GM12875 (cell line): ENCODE data around the gene RBM33.

ENCODE experiments used
- H3K4me3 ChIP-seq: one replicate; pipeline ENCODE4 v1.5.1; 2011; ENCODE audit warnings: low read depth, low read length, control low read depth
- TF ChIP-seq, protein P1 (sequence below): IDR thresholded peaks from 2 replicates; pipeline ENCODE4 v1.5.1; 2011; ENCODE audit warnings: low read depth, mild to moderate bottlenecking, control low read depth, inconsistent platforms, low read length, moderate library complexity, borderline replicate concordance; ENCODE audit not compliant: insufficient read depth

Gene RBM33

DNA sequence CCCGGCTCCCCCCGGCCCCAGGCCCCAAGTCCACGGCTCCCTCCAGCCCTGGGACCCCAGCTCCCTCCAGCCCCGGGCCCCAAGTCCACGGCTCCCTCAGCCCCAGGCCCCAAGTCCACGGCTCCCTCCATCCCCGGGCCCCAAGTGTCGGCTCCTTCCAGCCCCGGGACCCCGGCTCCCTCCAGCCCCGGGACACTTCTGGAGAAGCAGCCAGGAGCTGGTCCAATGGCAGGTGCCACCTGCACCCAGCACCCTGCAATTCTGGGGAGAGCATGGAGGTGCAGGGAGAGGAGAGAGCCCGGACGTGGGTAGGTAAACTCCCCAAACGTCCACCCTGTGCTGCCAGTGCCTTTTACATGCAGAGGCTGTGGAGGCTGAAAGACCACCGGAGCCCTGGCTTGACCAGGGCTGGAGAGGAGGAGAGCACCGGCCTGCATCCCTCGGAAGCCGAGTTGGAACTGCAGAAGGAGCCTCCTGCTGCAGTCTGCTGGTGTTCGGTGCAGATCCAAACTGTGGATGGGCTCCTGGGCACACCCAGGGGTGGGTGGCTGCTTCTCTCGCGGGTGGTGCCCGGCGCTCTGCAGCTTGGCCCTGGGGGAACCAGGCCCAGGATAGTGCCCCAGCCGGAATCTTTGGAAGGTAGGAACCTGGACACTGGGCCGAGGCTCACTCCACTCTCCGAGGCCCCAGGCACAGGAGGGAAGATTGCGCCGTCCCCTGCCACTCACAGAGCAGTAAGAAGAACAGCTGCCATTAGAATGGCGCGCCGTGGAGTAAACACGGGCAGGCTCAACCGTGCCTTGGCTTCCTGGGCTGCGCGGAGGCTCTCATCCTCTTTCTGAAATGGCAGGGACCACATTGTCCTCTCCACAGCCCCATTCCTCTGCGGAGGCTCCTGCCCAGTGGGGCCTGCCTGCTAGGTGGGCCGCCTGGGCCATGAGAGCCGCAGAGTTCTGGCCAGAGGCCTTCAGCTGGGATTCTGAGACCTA is 153.1 kb downstream of the RBM33 start:
- no peak overlapping the region for H3K4me3 ChIP-seq

DNA sequence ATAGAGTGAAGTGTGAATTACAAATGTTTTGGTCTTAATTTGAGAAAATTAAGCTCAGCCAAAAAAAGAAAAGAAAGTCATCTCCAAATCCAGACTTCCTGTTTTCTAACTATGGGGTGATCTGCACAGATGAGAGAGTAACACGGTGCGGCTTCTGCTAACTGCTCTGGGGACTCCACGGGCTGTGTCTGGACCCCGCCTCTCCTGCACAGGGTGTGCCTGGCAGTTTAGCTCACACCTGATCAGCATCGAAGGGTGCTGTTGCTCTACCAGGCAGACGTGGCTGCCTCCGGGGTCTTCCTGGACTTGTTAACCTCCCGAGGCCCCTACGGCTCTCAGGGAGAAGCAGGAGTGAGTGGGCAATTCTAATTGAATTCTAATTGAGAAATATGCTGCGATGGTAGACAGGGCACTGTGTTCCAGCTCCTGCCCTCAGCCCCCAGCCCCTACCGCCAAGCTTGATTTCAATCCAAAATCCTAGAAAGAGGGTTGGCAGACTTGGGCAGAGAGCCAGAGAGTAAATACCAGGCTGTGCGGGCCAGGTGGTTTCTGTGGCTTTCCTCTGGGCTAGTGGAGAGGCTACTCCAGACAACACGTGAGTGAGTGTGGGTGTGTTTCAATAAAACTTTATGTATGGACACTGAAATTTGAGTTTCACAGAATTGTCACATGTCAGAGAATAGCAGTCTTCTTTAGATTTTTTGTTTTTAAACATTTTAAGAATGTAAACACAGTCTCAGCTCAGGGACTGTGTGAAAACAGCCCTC is 154.4 kb downstream of the RBM33 start:
- TF ChIP-seq, protein P1, sequence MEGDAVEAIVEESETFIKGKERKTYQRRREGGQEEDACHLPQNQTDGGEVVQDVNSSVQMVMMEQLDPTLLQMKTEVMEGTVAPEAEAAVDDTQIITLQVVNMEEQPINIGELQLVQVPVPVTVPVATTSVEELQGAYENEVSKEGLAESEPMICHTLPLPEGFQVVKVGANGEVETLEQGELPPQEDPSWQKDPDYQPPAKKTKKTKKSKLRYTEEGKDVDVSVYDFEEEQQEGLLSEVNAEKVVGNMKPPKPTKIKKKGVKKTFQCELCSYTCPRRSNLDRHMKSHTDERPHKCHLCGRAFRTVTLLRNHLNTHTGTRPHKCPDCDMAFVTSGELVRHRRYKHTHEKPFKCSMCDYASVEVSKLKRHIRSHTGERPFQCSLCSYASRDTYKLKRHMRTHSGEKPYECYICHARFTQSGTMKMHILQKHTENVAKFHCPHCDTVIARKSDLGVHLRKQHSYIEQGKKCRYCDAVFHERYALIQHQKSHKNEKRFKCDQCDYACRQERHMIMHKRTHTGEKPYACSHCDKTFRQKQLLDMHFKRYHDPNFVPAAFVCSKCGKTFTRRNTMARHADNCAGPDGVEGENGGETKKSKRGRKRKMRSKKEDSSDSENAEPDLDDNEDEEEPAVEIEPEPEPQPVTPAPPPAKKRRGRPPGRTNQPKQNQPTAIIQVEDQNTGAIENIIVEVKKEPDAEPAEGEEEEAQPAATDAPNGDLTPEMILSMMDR: no peak
- H3K4me3 ChIP-seq: no peak overlapping the region

More for the DNA sequence above, 153.1 kb downstream of the RBM33 start:
- TF ChIP-seq, protein P1: no peak

DNA sequence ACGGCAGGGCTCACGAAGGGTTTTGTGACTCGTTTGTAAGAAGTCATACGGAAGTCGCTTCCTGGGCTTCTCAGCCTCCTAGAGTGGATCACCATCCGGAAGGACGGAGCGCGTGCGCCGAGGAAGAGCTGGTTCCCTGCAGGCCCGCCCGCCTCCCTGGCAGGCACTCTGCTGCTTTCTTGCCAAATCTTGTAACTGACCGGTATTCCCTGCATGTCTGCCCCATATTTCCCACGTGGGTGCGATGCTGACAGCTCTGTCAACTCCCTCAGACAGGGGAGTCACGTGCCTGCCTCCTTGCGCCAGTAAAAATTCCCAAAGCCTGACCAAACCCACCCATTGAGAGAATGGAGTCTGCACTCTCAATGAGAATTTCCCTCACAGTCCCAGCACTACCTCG is 155.1 kb downstream of the RBM33 start:
- TF ChIP-seq, protein P1: no peak
- H3K4me3 ChIP-seq: no peak overlapping the region

DNA sequence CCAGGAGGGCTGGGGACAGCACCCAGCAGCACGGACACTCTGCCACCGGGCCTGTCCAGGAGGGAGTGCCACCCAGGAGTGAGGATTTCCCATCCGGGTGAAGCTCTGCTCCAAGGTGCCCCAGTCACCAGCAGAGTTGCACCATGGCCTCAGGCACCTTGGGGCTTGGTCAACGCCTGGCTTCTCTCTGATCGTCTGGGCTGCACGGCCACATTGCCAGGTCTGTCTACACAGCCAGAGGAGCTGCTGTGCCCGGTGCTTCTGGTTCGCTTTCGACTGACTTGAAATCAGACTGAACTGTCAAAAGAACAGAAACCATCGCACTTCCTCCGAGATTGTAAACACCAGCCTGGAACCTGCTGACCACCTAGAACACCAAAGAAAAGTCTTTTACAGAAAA is 155.8 kb downstream of the RBM33 start:
- TF ChIP-seq, protein P1: no peak
- H3K4me3 ChIP-seq: no peak overlapping the region

DNA sequence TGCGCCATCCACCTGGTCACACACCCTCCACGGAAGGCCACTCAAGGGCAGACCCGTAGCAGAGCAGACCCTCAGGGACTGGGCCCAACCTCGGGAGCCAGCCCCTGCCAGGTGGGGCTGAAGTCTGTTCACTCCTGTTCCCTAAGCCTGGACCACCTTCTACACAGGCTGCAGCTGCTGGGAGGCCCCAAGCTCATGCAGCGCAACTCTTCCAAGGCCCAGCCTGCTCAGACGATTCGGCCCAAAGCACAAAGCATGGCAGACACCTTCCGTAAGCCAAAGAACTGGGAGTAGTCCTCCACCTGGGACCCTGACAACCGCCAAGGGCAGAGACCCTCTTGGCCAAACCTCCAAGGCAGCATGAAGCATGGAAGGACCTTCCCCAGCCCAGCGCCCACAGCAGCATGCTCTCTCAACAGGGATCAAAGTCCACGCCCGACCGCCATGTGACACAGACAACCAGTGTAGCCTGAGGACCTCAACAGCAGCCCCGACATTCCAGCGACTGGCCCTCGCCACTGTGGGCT is 156.3 kb downstream of the RBM33 start:
- TF ChIP-seq, protein P1: no peak
- no peak overlapping the region for H3K4me3 ChIP-seq

DNA sequence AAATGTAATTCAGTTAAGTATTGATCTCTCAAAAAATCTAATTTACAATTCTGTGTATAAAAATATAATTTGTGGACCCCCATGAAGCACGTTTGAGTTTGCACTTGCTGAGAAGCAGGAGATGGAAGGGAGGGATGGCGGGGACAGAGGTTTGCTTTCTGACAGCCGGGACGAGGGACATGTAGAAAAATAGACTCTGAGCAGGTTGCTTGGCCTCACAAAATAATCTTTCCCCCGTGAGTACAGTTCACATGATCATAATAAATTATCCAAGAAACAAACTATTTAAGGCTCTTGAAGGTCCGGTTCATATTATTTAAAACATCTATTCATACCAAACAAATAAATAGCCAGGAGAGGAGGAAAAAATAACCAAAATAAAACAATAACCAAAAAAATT is 157.8 kb downstream of the RBM33 start:
- no peak overlapping the region for H3K4me3 ChIP-seq
- TF ChIP-seq, protein P1: no peak
